Measurements from ENCODE around the gene KRT83.
"Not testable (repeated sequence)": the region's sequence is repeated elsewhere in the genome, so short reads cannot be mapped to it uniquely, and the experiment has no call there.

KRT83 gene

DNA sequence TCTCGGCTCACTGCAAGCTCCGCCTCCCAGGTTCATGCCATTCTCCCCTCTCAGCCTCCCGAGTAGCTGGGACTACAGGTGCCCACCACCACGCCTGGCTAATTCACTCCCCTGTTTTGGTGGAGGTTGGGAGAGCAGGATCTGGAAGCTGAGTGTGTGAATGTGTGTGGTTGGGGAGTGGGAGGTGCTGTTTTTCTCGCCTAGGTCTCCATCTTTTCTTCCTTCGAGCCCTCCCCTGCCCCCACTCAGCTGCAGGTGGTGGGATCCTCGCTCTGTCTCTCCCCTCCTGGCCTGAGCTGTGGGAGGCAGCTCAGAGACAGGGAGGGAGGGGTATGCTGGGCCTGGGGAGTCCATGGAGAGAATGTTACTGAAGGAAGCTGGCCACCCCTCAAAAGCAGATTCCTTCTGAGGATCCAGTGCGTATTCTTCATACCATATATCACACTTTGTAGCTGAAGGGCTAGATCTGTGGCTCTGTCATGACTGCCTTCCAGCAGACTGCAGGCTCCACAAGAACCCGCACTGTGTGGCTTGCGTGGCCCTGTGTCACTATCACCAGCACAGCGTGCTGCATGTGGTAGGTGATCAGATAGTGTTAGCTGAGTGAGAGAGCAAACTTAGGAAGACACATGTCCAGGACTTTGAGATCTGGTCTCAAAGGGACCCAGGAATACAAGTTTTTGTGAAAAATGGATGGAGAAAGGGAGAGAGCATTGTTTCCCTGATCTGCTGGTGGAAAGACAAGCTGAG, 2.8 kb downstream of the KRT83 start:
- Histone ChIP-seq H3K4me3 (ENCODE audit: low read length in 2 of 2) (no peak overlapping the region), H3K27me3 (ENCODE audit: control insufficient read depth in 1 of 2, insufficient read depth in 2 of 2, low read length in 2 of 2) (peaks cover 5 to 8% of the 10 kb centered on the region in 2 donors), H3K9me3 (ENCODE audit: control insufficient read depth in 2 of 2, low read length in 2 of 2) (no peaks in the 10 kb centered on the region), H3K36me3 (ENCODE audit: control insufficient read depth in 2 of 2, insufficient read depth in 2 of 2, low read length in 2 of 2) (no peaks in the 10 kb centered on the region), H3K9ac (ENCODE audit: low read length in 2 of 2) (no peak overlapping the region), H3K27ac (ENCODE audit: low read length) (no peak overlapping the region), H3K4me1 (ENCODE audit: control insufficient read depth, insufficient read depth, low read length) (no peaks in the 10 kb centered on the region)

DNA sequence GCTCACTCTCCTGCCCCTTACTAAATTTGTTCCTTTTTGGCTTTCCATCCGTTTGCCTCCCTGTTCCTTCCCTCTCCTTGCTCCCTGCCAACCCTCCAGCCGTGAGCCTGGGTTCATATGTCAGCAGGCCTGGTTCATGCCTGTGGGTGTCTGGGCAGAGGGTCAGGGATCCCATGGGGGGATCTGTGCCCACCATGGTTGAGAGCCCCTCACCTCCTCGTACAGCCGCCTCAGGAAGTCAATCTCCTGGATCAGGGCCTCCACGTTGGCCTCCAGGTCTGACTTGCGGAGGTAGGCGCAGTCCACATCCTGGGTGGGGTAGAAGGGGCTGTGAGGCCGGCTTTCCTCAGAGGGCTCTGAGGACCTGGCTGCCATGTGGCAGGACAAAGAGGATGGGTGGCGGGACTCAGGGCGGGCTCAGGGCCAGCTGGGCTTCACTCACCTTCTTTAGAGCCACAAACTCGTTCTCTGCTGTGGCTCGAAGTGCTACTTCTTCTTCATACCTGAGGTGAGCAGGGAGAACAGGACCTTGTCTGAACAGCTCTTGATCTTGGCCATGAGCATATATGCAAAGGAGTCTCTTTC, 3.6 kb downstream of the KRT83 start:
- Histone ChIP-seq H3K9ac (ENCODE audit: low read length in 2 of 2) (no peak overlapping the region), H3K9me3 (ENCODE audit: control insufficient read depth in 2 of 2, low read length in 2 of 2) (no peaks in the 10 kb centered on the region), H3K36me3 (ENCODE audit: control insufficient read depth in 2 of 2, insufficient read depth in 2 of 2, low read length in 2 of 2) (no peaks in the 10 kb centered on the region), H3K27me3 (ENCODE audit: control insufficient read depth in 1 of 2, insufficient read depth in 2 of 2, low read length in 2 of 2) (peaks cover 5 to 11% of the 10 kb centered on the region in 2 donors), H3K4me3 (ENCODE audit: low read length in 2 of 2) (no peak overlapping the region), H3K4me1 (ENCODE audit: control insufficient read depth, insufficient read depth, low read length) (no peaks in the 10 kb centered on the region), H3K27ac (ENCODE audit: low read length) (no peak overlapping the region)

DNA sequence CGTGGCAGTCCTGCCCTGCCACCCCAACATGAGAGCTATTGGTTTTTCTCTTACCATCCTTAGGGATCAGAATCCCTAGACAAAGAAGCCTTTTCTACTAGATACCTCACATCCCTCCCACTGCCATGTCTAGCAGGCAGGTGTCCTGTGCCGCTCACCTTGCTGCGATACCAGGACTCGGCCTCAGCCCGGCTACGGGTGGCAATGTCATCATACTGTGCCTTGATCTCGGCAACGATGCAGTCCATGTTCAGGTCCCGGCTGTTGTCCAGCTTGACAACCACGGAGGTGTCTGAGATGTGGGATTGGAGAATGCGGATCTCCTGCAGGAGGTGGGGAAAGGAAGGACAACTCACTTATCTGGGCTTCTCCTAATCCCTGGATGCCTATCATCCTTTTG, 4.5 kb downstream of the KRT83 start:
- H3K36me3 ChIP-seq (ENCODE audit: control insufficient read depth in 2 of 2, insufficient read depth in 2 of 2, low read length in 2 of 2) = no peaks in the 10 kb centered on the region
- H3K4me1 ChIP-seq (ENCODE audit: control insufficient read depth, insufficient read depth, low read length) = no peaks in the 10 kb centered on the region
- no peak overlapping the region for H3K4me3 ChIP-seq (ENCODE audit: low read length in 2 of 2)
- no peak overlapping the region for H3K9ac ChIP-seq (ENCODE audit: low read length in 2 of 2)
- no peaks in the 10 kb centered on the region for H3K9me3 ChIP-seq (ENCODE audit: control insufficient read depth in 2 of 2, low read length in 2 of 2)
- H3K27ac ChIP-seq (ENCODE audit: low read length) = no peak overlapping the region
- H3K27me3 ChIP-seq (ENCODE audit: control insufficient read depth in 1 of 2, insufficient read depth in 2 of 2, low read length in 2 of 2) = peaks cover 3 to 11% of the 10 kb centered on the region in 2 donors

GRCh38 chr12:52316290-52316689, 4.9 kb downstream of the KRT83 start:
- no peaks in the 10 kb centered on the region for H3K36me3 ChIP-seq (ENCODE audit: control insufficient read depth in 2 of 2, insufficient read depth in 2 of 2, low read length in 2 of 2)

GRCh38 chr12:52315721-52316120, 5.5 kb downstream of the KRT83 start:
- not testable (repeated sequence) for H3K36me3 ChIP-seq (ENCODE audit: control insufficient read depth in 2 of 2, insufficient read depth in 2 of 2, low read length in 2 of 2); H3K9me3 ChIP-seq (ENCODE audit: control insufficient read depth in 2 of 2, low read length in 2 of 2); H3K4me3 ChIP-seq (ENCODE audit: low read length in 2 of 2); H3K9ac ChIP-seq (ENCODE audit: low read length in 2 of 2); H3K27ac ChIP-seq (ENCODE audit: low read length); H3K27me3 ChIP-seq (ENCODE audit: control insufficient read depth in 1 of 2, insufficient read depth in 2 of 2, low read length in 2 of 2); H3K4me1 ChIP-seq (ENCODE audit: control insufficient read depth, insufficient read depth, low read length)

More at GRCh38 chr12:52316290-52316689, 4.9 kb downstream of the KRT83 start:
- Histone ChIP-seq H3K9me3 (ENCODE audit: control insufficient read depth in 2 of 2, low read length in 2 of 2) (no peaks in the 10 kb centered on the region), H3K27me3 (ENCODE audit: control insufficient read depth in 1 of 2, insufficient read depth in 2 of 2, low read length in 2 of 2) (peaks cover 3 to 7% of the 10 kb centered on the region in 2 donors), H3K27ac (ENCODE audit: low read length) (no peak overlapping the region), H3K9ac (ENCODE audit: low read length in 2 of 2) (no peak overlapping the region), H3K4me3 (ENCODE audit: low read length in 2 of 2) (no peak overlapping the region), H3K4me1 (ENCODE audit: control insufficient read depth, insufficient read depth, low read length) (peaks cover 3% of the 10 kb centered on the region)

DNA sequence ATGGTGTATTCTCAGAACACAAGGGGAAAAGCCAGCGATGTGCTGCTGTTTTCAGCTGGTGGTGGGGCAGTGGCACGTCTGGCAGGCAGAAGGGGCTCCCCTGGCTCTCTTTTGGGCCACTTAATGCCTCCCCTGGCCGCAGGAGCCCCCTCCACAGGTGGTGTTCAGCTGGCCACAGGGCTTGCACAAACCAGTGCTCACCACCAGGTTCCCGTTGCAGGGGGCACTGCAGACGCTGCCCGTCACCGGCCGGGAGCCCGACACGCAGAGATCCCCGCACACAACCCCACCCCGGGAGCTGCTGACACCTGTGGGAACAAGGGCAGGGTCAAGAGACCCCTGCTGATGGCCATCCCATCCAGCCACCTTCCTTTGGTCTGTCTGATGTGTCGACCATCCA, 6.7 kb downstream of the KRT83 start:
- no peaks in the 10 kb centered on the region for H3K9me3 ChIP-seq (ENCODE audit: control insufficient read depth in 2 of 2, low read length in 2 of 2)
- H3K36me3 ChIP-seq (ENCODE audit: control insufficient read depth in 2 of 2, insufficient read depth in 2 of 2, low read length in 2 of 2) = no peaks in the 10 kb centered on the region
- H3K27me3 ChIP-seq (ENCODE audit: control insufficient read depth in 1 of 2, insufficient read depth in 2 of 2, low read length in 2 of 2) = peaks cover 3 to 5% of the 10 kb centered on the region in 2 donors

DNA sequence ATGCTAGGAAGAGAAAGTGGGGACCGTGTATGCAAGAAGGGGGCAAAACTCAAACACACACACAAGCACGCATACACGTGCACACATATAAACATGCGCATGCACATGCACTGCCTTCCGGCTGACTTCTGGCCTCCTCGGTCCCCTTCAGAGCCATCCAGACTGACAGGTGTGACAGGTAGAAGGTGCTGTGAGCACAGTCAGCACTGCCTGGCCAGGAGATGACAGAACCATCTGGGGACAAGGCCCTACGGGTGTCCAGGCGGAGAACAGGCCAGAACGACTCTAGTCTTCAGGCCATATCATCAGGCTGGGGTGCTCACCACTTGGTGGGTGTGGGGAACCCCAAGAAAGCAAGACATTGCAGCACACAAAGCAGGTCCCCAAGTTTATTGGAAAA, 7.3 kb downstream of the KRT83 start:
- Histone ChIP-seq H3K9ac (ENCODE audit: low read length in 2 of 2) (no peak overlapping the region), H3K9me3 (ENCODE audit: control insufficient read depth in 2 of 2, low read length in 2 of 2) (no peaks in the 10 kb centered on the region), H3K4me3 (ENCODE audit: low read length in 2 of 2) (no peak overlapping the region)

More for the DNA sequence above, 6.7 kb downstream of the KRT83 start:
- Histone ChIP-seq H3K4me3 (ENCODE audit: low read length in 2 of 2) (no peak overlapping the region), H3K27ac (ENCODE audit: low read length) (no peak overlapping the region), H3K9ac (ENCODE audit: low read length in 2 of 2) (no peak overlapping the region), H3K4me1 (ENCODE audit: control insufficient read depth, insufficient read depth, low read length) (peaks cover 10% of the 10 kb centered on the region)

DNA sequence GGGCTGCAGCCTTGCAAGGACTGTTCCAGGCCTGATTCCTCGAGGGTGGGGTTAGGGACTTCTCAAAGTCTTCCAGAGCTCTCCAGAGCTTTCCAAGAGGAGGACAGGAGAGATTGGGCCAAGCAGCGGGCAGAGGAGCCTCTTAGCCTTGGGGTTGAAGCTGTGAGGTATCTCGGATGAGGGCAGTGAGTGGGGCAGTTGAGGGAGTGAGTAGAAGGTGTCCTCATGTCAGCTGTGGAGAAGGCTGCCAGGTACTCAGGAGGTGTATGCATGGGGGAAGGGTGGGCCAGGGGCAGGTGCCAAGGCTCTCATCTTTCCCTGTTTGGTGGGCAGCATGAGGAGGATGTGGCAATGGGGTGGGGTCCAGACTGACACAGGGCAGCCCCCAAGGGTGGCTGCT, 7.7 kb downstream of the KRT83 start:
- H3K4me1 ChIP-seq (ENCODE audit: control insufficient read depth, insufficient read depth, low read length) = peaks cover 14% of the 10 kb centered on the region
- no peak overlapping the region for H3K9ac ChIP-seq (ENCODE audit: low read length in 2 of 2)
- peaks cover 2 to 11% of the 10 kb centered on the region in 2 donors for H3K27me3 ChIP-seq (ENCODE audit: control insufficient read depth in 1 of 2, insufficient read depth in 2 of 2, low read length in 2 of 2)
- no peak overlapping the region for H3K27ac ChIP-seq (ENCODE audit: low read length)
- no peak overlapping the region for H3K4me3 ChIP-seq (ENCODE audit: low read length in 2 of 2)
- no peaks in the 10 kb centered on the region for H3K9me3 ChIP-seq (ENCODE audit: control insufficient read depth in 2 of 2, low read length in 2 of 2)
- H3K36me3 ChIP-seq (ENCODE audit: control insufficient read depth in 2 of 2, insufficient read depth in 2 of 2, low read length in 2 of 2) = no peaks in the 10 kb centered on the region

More for the DNA sequence above, 7.3 kb downstream of the KRT83 start:
- Histone ChIP-seq H3K27ac (ENCODE audit: low read length) (no peak overlapping the region), H3K36me3 (ENCODE audit: control insufficient read depth in 2 of 2, insufficient read depth in 2 of 2, low read length in 2 of 2) (no peaks in the 10 kb centered on the region), H3K27me3 (ENCODE audit: control insufficient read depth in 1 of 2, insufficient read depth in 2 of 2, low read length in 2 of 2) (peaks cover 2 to 8% of the 10 kb centered on the region in 2 donors), H3K4me1 (ENCODE audit: control insufficient read depth, insufficient read depth, low read length) (peaks cover 14% of the 10 kb centered on the region)

DNA sequence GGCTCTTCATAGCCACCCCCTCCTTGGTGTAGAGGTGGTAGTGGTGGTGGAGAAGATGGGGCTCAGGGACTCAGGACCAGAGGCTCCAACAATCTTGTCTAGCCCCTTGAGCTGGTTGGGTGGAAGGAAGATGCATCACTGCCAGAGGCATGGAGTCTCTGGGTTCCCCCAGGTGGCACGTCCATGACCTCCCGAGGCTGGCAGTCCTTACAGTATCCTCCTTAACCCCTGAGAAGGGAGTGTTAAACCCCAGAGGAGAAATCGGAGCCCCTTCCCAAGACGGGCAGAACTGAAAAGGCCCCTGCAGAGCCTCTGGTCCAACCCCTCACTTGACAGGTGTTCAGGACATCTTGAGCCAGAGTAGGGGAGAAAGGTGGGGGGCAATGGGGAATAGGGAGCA, 9.1 kb downstream of the KRT83 start:
- H3K27me3 ChIP-seq (ENCODE audit: control insufficient read depth in 1 of 2, insufficient read depth in 2 of 2, low read length in 2 of 2) = peaks cover 2 to 18% of the 10 kb centered on the region in 2 donors
- H3K9ac ChIP-seq (ENCODE audit: low read length in 2 of 2) = no peak overlapping the region
- no peak overlapping the region for H3K27ac ChIP-seq (ENCODE audit: low read length)
- no peaks in the 10 kb centered on the region for H3K9me3 ChIP-seq (ENCODE audit: control insufficient read depth in 2 of 2, low read length in 2 of 2)
- H3K4me1 ChIP-seq (ENCODE audit: control insufficient read depth, insufficient read depth, low read length) = peaks cover 23% of the 10 kb centered on the region
- H3K4me3 ChIP-seq (ENCODE audit: low read length in 2 of 2) = no peak overlapping the region
- H3K36me3 ChIP-seq (ENCODE audit: control insufficient read depth in 2 of 2, insufficient read depth in 2 of 2, low read length in 2 of 2) = no peaks in the 10 kb centered on the region

DNA sequence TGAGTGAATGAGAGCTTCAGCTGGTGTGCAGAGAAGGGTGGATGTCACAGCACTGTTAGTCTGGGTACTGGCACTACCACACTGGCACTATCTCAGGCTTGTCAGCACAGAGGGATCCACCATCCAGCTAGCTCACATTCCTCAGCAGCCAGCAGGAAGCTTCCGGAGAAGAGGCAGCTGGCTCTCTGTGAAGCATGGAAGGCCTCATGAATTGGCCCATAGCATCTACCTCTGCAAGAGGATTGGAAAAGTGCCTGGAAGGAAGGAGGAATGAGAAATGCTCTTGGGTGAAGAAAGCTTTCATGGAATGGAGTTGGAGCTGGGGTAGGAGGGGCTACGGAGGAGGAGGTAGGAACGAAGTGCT, 9.9 kb downstream of the KRT83 start:
- H3K9ac ChIP-seq (ENCODE audit: low read length in 2 of 2) = no peak overlapping the region
- no peaks in the 10 kb centered on the region for H3K9me3 ChIP-seq (ENCODE audit: control insufficient read depth in 2 of 2, low read length in 2 of 2)
- peaks cover 2 to 18% of the 10 kb centered on the region in 2 donors for H3K27me3 ChIP-seq (ENCODE audit: control insufficient read depth in 1 of 2, insufficient read depth in 2 of 2, low read length in 2 of 2)
- no peak overlapping the region for H3K4me3 ChIP-seq (ENCODE audit: low read length in 2 of 2)
- H3K36me3 ChIP-seq (ENCODE audit: control insufficient read depth in 2 of 2, insufficient read depth in 2 of 2, low read length in 2 of 2) = no peaks in the 10 kb centered on the region
- H3K4me1 ChIP-seq (ENCODE audit: control insufficient read depth, insufficient read depth, low read length) = peaks cover 23% of the 10 kb centered on the region
- H3K27ac ChIP-seq (ENCODE audit: low read length) = no peak overlapping the region

DNA sequence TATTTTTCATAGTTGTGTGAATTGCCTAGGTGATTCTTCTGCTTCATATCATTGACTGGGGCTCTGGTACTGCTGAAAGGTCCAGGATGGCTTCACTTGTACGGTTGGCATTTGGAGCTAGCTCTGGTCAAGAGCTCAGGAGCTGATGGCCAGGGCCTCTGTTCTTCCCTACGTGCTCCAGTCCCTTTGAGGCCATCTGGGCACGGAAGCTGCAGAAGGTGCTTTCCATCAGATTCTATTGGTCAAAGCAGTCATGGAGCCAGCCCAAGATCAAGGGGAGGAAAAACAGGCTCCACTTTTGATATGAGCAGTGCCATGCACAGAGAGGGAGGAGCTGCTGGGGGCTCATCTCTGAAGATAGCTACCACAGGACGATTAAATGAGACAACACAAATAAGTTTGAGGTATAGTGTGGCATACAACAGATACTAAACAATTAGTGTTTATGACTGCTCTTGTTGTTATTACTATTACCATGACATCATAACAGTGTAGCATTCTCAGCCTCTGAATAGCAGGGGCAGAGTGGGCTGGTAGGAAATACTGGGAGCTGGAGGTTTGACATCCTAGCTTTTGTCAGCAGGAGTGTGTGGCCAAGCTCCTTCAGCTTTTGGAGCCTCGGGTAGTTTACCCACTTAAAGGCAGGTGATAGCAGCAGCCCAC, 10.4 kb downstream of the KRT83 start:
- Histone ChIP-seq H3K9ac (ENCODE audit: low read length in 2 of 2) (no peak overlapping the region), H3K4me1 (ENCODE audit: control insufficient read depth, insufficient read depth, low read length) (peaks cover 23% of the 10 kb centered on the region), H3K27ac (ENCODE audit: low read length) (no peak overlapping the region), H3K36me3 (ENCODE audit: control insufficient read depth in 2 of 2, insufficient read depth in 2 of 2, low read length in 2 of 2) (no peaks in the 10 kb centered on the region), H3K4me3 (ENCODE audit: low read length in 2 of 2) (no peak overlapping the region), H3K27me3 (ENCODE audit: control insufficient read depth in 1 of 2, insufficient read depth in 2 of 2, low read length in 2 of 2) (peaks cover 2 to 18% of the 10 kb centered on the region in 2 donors), H3K9me3 (ENCODE audit: control insufficient read depth in 2 of 2, low read length in 2 of 2) (no peaks in the 10 kb centered on the region)

Data from stomach smooth muscle (tissue), 2 donors.